Stomach smooth muscle (tissue), 2 donors: ENCODE measurements around the gene HES3.

Experiments
- H3K27ac ChIP-seq: one replicate; pipeline ENCODE4 v1.7.0; 2013; ENCODE audit warnings: mild to moderate bottlenecking, low read length, inconsistent platforms
- H3K27me3 ChIP-seq, 2 donors: one replicate each; pipeline ENCODE4 v1.7.0; 2013; ENCODE audit warnings: low read length in 2 of 2; ENCODE audit not compliant: insufficient read depth in 2 of 2, control insufficient read depth in 1 of 2
- H3K36me3 ChIP-seq, 2 donors: one replicate each; pipeline ENCODE4 v1.7.0; 2013; ENCODE audit warnings: low read length in 2 of 2; ENCODE audit not compliant: control insufficient read depth in 2 of 2, insufficient read depth in 2 of 2
- H3K4me1 ChIP-seq: one replicate; pipeline ENCODE4 v1.7.0; 2013; ENCODE audit warnings: low read length; ENCODE audit not compliant: control insufficient read depth, insufficient read depth
- H3K4me3 ChIP-seq, 2 donors: one replicate each; pipeline ENCODE4 v1.7.0; 2013; ENCODE audit warnings: low read length in 2 of 2
- H3K9ac ChIP-seq, 2 donors: one replicate each; pipeline ENCODE4 v1.7.0; 2013; ENCODE audit warnings: low read length in 2 of 2, mild to moderate bottlenecking in 1 of 2
- H3K9me3 ChIP-seq, 2 donors: one replicate each; pipeline ENCODE4 v1.7.0; 2013; ENCODE audit warnings: low read length in 2 of 2; ENCODE audit not compliant: control insufficient read depth in 2 of 2
- donor health status: healthy.
- donor health status: Pancreatic carcinoma.

Gene HES3

GRCh38 chr1:6267686-6268322, 23.8 kb downstream of the HES3 start:
- H3K4me3 ChIP-seq, result no peak overlapping the region
- no peak overlapping the region for H3K9ac ChIP-seq
- H3K9me3 ChIP-seq, result no peaks in the 10 kb centered on the region
- H3K4me1 ChIP-seq, result peaks cover 44% of the 10 kb centered on the region
- H3K36me3 ChIP-seq, result no peaks in the 10 kb centered on the region
- no peaks in the 10 kb centered on the region for H3K27me3 ChIP-seq
- no peak overlapping the region for H3K27ac ChIP-seq

GRCh38 chr1:6268415-6268814, 24.4 kb downstream of the HES3 start:
- Histone ChIP-seq H3K9ac (no peak overlapping the region), H3K9me3 (no peaks in the 10 kb centered on the region), H3K27me3 (no peaks in the 10 kb centered on the region), H3K27ac (no peak overlapping the region), H3K36me3 (no peaks in the 10 kb centered on the region), H3K4me3 (no peak overlapping the region), H3K4me1 (peaks cover 45% of the 10 kb centered on the region)

- Histone ChIP-seq H3K9ac (peak overlapping the region in 1 of 2 donors; percentile 62), H3K27ac (no peak overlapping the region), H3K27me3 (no peaks in the 10 kb centered on the region), H3K9me3 (no peaks in the 10 kb centered on the region), H3K4me1 (peaks cover 40% of the 10 kb centered on the region), H3K4me3 (no peak overlapping the region), H3K36me3 (no peaks in the 10 kb centered on the region)
Measured at GRCh38 chr1:6269296-6269695, 25.3 kb downstream of the HES3 start.

- H3K27ac ChIP-seq, result peak overlapping the region; percentile 46
- peaks cover 39% of the 10 kb centered on the region for H3K4me1 ChIP-seq
- peak overlapping the region in 1 of 2 donors; percentile 28 for H3K4me3 ChIP-seq
- H3K36me3 ChIP-seq, result no peaks in the 10 kb centered on the region
- H3K27me3 ChIP-seq, result no peaks in the 10 kb centered on the region
- no peaks in the 10 kb centered on the region for H3K9me3 ChIP-seq
- H3K9ac ChIP-seq, result peak overlapping the region in 1 of 2 donors; percentile 62
Measured at GRCh38 chr1:6269720-6270400, 25.9 kb downstream of the HES3 start.

- H3K9ac ChIP-seq, result peak overlapping the region in 1 of 2 donors; percentile 62
- peaks cover 39% of the 10 kb centered on the region for H3K4me1 ChIP-seq
- H3K9me3 ChIP-seq, result no peaks in the 10 kb centered on the region
- H3K27ac ChIP-seq, result peak overlapping the region; percentile 46
- no peaks in the 10 kb centered on the region for H3K36me3 ChIP-seq
- H3K27me3 ChIP-seq, result no peaks in the 10 kb centered on the region
- H3K4me3 ChIP-seq, result no peak overlapping the region
Measured at GRCh38 chr1:6270401-6270800, 26.4 kb downstream of the HES3 start.

GRCh38 chr1:6271006-6271405, 27.0 kb downstream of the HES3 start:
- no peak overlapping the region for H3K27ac ChIP-seq
- no peaks in the 10 kb centered on the region for H3K9me3 ChIP-seq
- H3K36me3 ChIP-seq, result no peaks in the 10 kb centered on the region
- no peak overlapping the region for H3K9ac ChIP-seq
- H3K27me3 ChIP-seq, result no peaks in the 10 kb centered on the region
- no peak overlapping the region for H3K4me3 ChIP-seq
- H3K4me1 ChIP-seq, result peaks cover 43% of the 10 kb centered on the region

GRCh38 chr1:6271554-6271953, 27.6 kb downstream of the HES3 start:
- Histone ChIP-seq H3K27me3 (no peaks in the 10 kb centered on the region), H3K4me1 (peaks cover 48% of the 10 kb centered on the region), H3K27ac (no peak overlapping the region)

GRCh38 chr1:6272452-6272851, 28.5 kb downstream of the HES3 start:
- H3K27me3 ChIP-seq, result no peaks in the 10 kb centered on the region
- H3K4me1 ChIP-seq, result peaks cover 54% of the 10 kb centered on the region
- H3K4me3 ChIP-seq, result no peak overlapping the region
- H3K9ac ChIP-seq, result peak overlapping the region in 1 of 2 donors; percentile 19
- no peaks in the 10 kb centered on the region for H3K36me3 ChIP-seq
- H3K9me3 ChIP-seq, result no peaks in the 10 kb centered on the region
- peak overlapping the region; percentile 6 for H3K27ac ChIP-seq

More at GRCh38 chr1:6271554-6271953, 27.6 kb downstream of the HES3 start:
- Histone ChIP-seq H3K9ac (no peak overlapping the region), H3K36me3 (no peaks in the 10 kb centered on the region), H3K9me3 (no peaks in the 10 kb centered on the region), H3K4me3 (no peak overlapping the region)

GRCh38 chr1:6272868-6273267, 28.9 kb downstream of the HES3 start:
- peak overlapping the region in 1 of 2 donors; percentile 19 for H3K9ac ChIP-seq
- H3K27me3 ChIP-seq, result no peaks in the 10 kb centered on the region
- H3K4me1 ChIP-seq, result peaks cover 54% of the 10 kb centered on the region
- H3K36me3 ChIP-seq, result no peaks in the 10 kb centered on the region
- H3K9me3 ChIP-seq, result no peaks in the 10 kb centered on the region
- peak overlapping the region; percentile 6 for H3K27ac ChIP-seq
- no peak overlapping the region for H3K4me3 ChIP-seq

- Histone ChIP-seq H3K27ac (no peak overlapping the region), H3K27me3 (no peaks in the 10 kb centered on the region), H3K36me3 (no peaks in the 10 kb centered on the region), H3K9me3 (no peaks in the 10 kb centered on the region), H3K9ac (peak overlapping the region in 1 of 2 donors; percentile 19), H3K4me3 (no peak overlapping the region), H3K4me1 (peaks cover 54% of the 10 kb centered on the region)
Measured at GRCh38 chr1:6273380-6273891, 29.5 kb downstream of the HES3 start.

GRCh38 chr1:6274102-6274501, 30.1 kb downstream of the HES3 start:
- Histone ChIP-seq H3K27me3 (no peaks in the 10 kb centered on the region), H3K36me3 (no peaks in the 10 kb centered on the region), H3K4me1 (peaks cover 50% of the 10 kb centered on the region), H3K27ac (no peak overlapping the region), H3K9ac (no peak overlapping the region), H3K9me3 (no peaks in the 10 kb centered on the region), H3K4me3 (no peak overlapping the region)
